SK-N-SH treated with all-trans-retinoic acid at 6 μM for 48 hours (cell line): ENCODE results near the gene ADAMTS9.

Source experiments
- ATAC-seq: fragments of 200-7000 bp; cut with Tn5 transposase; 3 replicates; pipeline ENCODE4 v1.9.1; 2020; ENCODE audit warnings: mild to moderate bottlenecking, moderate library complexity
- ARNTL ChIP-seq: fragments of 450-650 bp; formaldehyde crosslinking; IDR thresholded peaks from 2 replicates; pipeline ENCODE4 v1.5.0; 2020; ENCODE audit warnings: low read depth, mild to moderate bottlenecking, moderate library complexity, borderline replicate concordance
- BACH2 ChIP-seq: fragments of 250-450 bp; sonication (Bioruptor Pico); IDR thresholded peaks from 2 replicates; pipeline ENCODE4 v1.9.0; 2021; ENCODE audit warnings: mild to moderate bottlenecking, borderline replicate concordance
- CREB5 ChIP-seq: fragments of 250-450 bp; sonication (Bioruptor Pico); IDR thresholded peaks from 2 replicates; pipeline ENCODE4 v1.5.1; 2020; ENCODE audit warnings: low read depth, mild to moderate bottlenecking, moderate library complexity
- CSDC2 ChIP-seq: fragments of 250-450 bp; sonication (Bioruptor Pico); IDR thresholded peaks from 2 replicates; pipeline ENCODE4 v1.5.0; 2020; ENCODE audit warnings: mild to moderate bottlenecking, moderate library complexity
- CSRNP3 ChIP-seq: fragments of 250-450 bp; sonication (Bioruptor Pico); IDR thresholded peaks from 2 replicates; pipeline ENCODE4 v1.5.1; 2021; ENCODE audit warnings: mild to moderate bottlenecking, moderate library complexity
- ESRRG ChIP-seq: fragments of 250-450 bp; sonication (Bioruptor Pico); IDR thresholded peaks from 2 replicates; pipeline ENCODE4 v1.6.1; 2021; ENCODE audit warnings: mild to moderate bottlenecking
- GLIS3 ChIP-seq: fragments of 250-450 bp; sonication (Bioruptor Pico); IDR thresholded peaks from 2 replicates; pipeline ENCODE4 v1.5.0; 2020; ENCODE audit warnings: mild to moderate bottlenecking, moderate library complexity
- ISL1 ChIP-seq: fragments of 250-450 bp; sonication (Bioruptor Pico); IDR thresholded peaks from 2 replicates; pipeline ENCODE4 v2.1.2; 2022; ENCODE audit warnings: mild to moderate bottlenecking, moderate library complexity
- OSR1 ChIP-seq: fragments of 250-450 bp; sonication (Bioruptor Pico); IDR thresholded peaks from 2 replicates; pipeline ENCODE4 v1.8.0; 2022; ENCODE audit warnings: moderate library complexity, mild to moderate bottlenecking, inconsistent platforms
- PATZ1 ChIP-seq: fragments of 250-450 bp; sonication (Bioruptor Pico); IDR thresholded peaks from 2 replicates; pipeline ENCODE4 v1.8.0; 2020; ENCODE audit warnings: mild to moderate bottlenecking, moderate library complexity, borderline replicate concordance
- POU6F1 ChIP-seq: fragments of 250-450 bp; sonication (Bioruptor Pico); IDR thresholded peaks from 2 replicates; pipeline ENCODE4 v1.8.0; 2021; ENCODE audit warnings: low read depth, mild to moderate bottlenecking, moderate library complexity, borderline replicate concordance
- PPARA ChIP-seq: fragments of 250-450 bp; sonication (Bioruptor Pico); IDR thresholded peaks from 2 replicates; pipeline ENCODE4 v1.5.0; 2020; ENCODE audit warnings: mild to moderate bottlenecking, borderline replicate concordance
- RARB ChIP-seq: fragments of 250-450 bp; sonication (Bioruptor Pico); IDR thresholded peaks from 2 replicates; pipeline ENCODE4 v1.8.0; 2021; ENCODE audit warnings: mild to moderate bottlenecking, moderate library complexity
- SNAI2 ChIP-seq: fragments of 250-450 bp; sonication (Bioruptor Pico); IDR thresholded peaks from 2 replicates; pipeline ENCODE4 v1.5.0; 2020; ENCODE audit warnings: mild to moderate bottlenecking, moderate library complexity
- TCF4 ChIP-seq: fragments of 250-450 bp; sonication (Bioruptor Pico); IDR thresholded peaks from 2 replicates; pipeline ENCODE4 v1.8.0; 2021; ENCODE audit warnings: mild to moderate bottlenecking, moderate library complexity, borderline replicate concordance
- TOX ChIP-seq: fragments of 250-450 bp; sonication (Bioruptor Pico); IDR thresholded peaks from 2 replicates; pipeline ENCODE4 v1.8.0; 2021; ENCODE audit warnings: mild to moderate bottlenecking, moderate library complexity, borderline replicate concordance
- TSHZ2 ChIP-seq: fragments of 250-450 bp; sonication (Bioruptor Pico); IDR thresholded peaks from 2 replicates; pipeline ENCODE4 v1.5.0; 2020; ENCODE audit warnings: mild to moderate bottlenecking, moderate library complexity
- ZC3H10 ChIP-seq: fragments of 250-450 bp; sonication (Bioruptor Pico); IDR thresholded peaks from 2 replicates; pipeline ENCODE4 v1.5.1; 2021; ENCODE audit warnings: mild to moderate bottlenecking, moderate library complexity
- ZFP3 ChIP-seq: fragments of 250-450 bp; sonication (Bioruptor Pico); IDR thresholded peaks from 2 replicates; pipeline ENCODE4 v1.5.0; 2020; ENCODE audit warnings: mild to moderate bottlenecking, moderate library complexity
- ZNF565 ChIP-seq: fragments of 450-650 bp; formaldehyde crosslinking; conservative IDR thresholded peaks from 2 replicates; pipeline ENCODE4 v1.5.0; 2020; ENCODE audit warnings: low read depth, mild to moderate bottlenecking, moderate library complexity
- ZNF70 ChIP-seq: fragments of 450-650 bp; formaldehyde crosslinking; IDR thresholded peaks from 2 replicates; pipeline ENCODE4 v1.5.0; 2020; ENCODE audit warnings: mild to moderate bottlenecking, moderate library complexity
- ZNF8 ChIP-seq: fragments of 450-650 bp; formaldehyde crosslinking; IDR thresholded peaks from 2 replicates; pipeline ENCODE4 v1.5.0; 2020; ENCODE audit warnings: mild to moderate bottlenecking, moderate library complexity

Gene ADAMTS9

GRCh38 chr3:64668582-64669510 is 19.0 kb downstream of the ADAMTS9 start:
- TF ChIP-seq TOX (CRISPR knock-in tag) (no peak), GLIS3 (CRISPR knock-in tag) (no peak), CSDC2 (CRISPR knock-in tag) (no peak), ISL1 (CRISPR knock-in tag) (no peak), BACH2 (no peak), TSHZ2 (CRISPR knock-in tag) (no peak), POU6F1 (CRISPR knock-in tag) (no peak), TCF4 (no peak), ARNTL (CRISPR knock-in tag) (no peak), OSR1 (CRISPR knock-in tag) (no peak)
- TF ChIP-seq, all 23 proteins: peak for 0
- no peak for ATAC-seq

- TF ChIP-seq GLIS3 (CRISPR knock-in tag) = no peak
- TF ChIP-seq CSDC2 (CRISPR knock-in tag) = no peak
- TF ChIP-seq PATZ1 = no peak
- no peak for TF ChIP-seq TSHZ2 (CRISPR knock-in tag)
- no peak for TF ChIP-seq RARB (CRISPR knock-in tag)
- TF ChIP-seq ZC3H10 (CRISPR knock-in tag) = no peak
- no peak for TF ChIP-seq ISL1 (CRISPR knock-in tag)
- no peak for TF ChIP-seq ARNTL (CRISPR knock-in tag)
- no peak for TF ChIP-seq PPARA
- TF ChIP-seq CSRNP3 (CRISPR knock-in tag) = no peak
- no peak for TF ChIP-seq TCF4
- no peak for TF ChIP-seq ZNF8 (CRISPR knock-in tag)
- TF ChIP-seq BACH2 = no peak
- TF ChIP-seq ZFP3 (CRISPR knock-in tag) = no peak
- TF ChIP-seq ZNF565 (CRISPR knock-in tag) = no peak
- no peak for TF ChIP-seq CREB5 (CRISPR knock-in tag)
- TF ChIP-seq TOX (CRISPR knock-in tag) = no peak
- TF ChIP-seq SNAI2 (CRISPR knock-in tag) = no peak
- no peak for TF ChIP-seq ESRRG
- TF ChIP-seq ZNF70 (CRISPR knock-in tag) = no peak
- ATAC-seq = no peak
These were observed 19.8 kb downstream of the ADAMTS9 start for GRCh38 chr3:64667887-64668581.
